Right forelimb (tissue), 1 donor: ENCODE data around the gene UPF2.
"Not testable (repeated sequence)": the region's sequence is repeated elsewhere in the genome, so short reads cannot be mapped to it uniquely, and the experiment has no call there.

Experiments used
- DNase-seq: peaks from one replicate; pipeline ENCODE4 v3.0.0-alpha.2; 2018

Gene UPF2

DNA sequence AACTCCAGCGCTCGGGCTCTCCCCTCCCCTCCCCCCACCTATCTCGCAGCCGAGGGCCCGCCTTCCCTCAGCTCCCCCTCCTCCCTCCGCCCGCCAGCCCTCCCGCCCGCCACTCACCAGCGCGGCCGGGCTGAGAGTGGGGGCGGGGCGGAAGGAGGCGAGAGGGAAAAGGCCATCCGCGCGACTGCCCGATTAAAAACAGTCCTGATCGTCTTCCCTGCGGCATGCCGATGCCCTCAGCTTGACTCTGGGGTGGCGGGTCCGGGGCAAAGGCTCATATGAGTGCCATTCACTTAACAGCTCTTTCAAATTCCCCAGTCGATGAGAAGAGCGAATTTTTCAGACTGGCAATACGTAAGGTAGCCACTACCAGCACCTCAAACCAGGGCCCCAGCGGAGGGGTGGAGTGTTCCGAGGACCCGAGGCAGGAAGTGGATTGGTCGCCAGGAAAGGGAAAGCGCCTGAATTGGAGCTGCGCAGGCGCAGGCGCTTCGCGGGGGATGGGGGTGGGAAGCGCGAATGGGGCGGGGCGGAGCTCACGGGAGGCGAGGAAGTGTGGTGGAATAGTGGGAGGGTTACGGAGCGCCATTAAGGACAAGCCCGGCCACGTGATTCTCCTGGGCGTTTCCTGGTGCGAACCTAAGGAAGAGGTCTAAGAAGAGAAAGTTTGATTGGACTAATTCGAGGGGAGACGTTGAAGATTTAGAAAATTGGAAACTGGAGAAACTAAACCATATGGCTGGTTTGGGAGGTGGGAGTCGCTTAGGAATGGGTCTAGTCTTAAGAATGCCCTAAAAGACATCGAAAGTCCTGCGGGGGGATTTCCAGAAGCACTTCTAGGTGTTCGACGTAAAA, at the start of gene UPF2:
Gene UPF2, minus strand, starts transcription at position 13 of the 855 bp plus-strand sequence. CDS start 7,386 bp downstream, outside the sequence.
- peak; percentile 99 for DNase-seq

DNA sequence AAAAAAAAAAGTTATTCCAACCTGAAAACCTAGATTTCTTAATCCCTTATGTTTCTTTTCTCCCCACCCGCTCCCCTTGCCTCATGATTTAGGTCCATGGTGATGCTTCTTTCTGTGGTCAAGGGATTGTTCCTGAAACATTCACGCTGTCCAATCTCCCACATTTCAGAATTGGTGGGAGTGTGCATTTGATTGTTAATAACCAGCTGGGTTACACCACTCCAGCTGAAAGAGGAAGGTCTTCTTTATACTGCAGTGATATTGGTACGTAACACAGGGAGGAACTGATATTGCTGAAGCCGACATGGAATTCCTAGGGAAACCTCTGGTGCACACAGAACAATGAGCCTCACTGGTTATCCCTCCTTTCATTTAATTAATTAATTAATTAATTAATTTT, 48.8 kb upstream of the UPF2 start:
- no peak for DNase-seq

DNA sequence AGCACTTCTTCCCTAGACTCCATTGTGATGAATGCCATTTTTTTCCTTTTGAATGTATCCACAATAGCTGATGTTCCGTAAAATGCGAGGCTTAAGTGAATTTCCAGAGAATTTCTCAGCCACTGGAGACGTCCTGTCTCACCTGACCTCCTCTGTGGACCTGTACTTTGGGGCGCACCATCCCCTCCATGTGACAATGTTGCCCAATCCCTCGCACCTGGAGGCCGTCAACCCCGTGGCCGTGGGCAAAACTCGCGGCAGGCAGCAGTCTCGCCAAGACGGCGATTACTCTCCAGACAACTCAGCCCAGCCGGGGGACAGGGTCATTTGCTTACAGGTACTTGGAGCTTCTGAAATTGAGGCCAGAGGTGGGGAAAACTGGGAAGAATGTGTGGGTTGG, 46.3 kb upstream of the UPF2 start:
- no peak for DNase-seq

GRCh38 chr10:12081879-12082557, 39.4 kb upstream of the UPF2 start:
- DNase-seq = no peak

DNA sequence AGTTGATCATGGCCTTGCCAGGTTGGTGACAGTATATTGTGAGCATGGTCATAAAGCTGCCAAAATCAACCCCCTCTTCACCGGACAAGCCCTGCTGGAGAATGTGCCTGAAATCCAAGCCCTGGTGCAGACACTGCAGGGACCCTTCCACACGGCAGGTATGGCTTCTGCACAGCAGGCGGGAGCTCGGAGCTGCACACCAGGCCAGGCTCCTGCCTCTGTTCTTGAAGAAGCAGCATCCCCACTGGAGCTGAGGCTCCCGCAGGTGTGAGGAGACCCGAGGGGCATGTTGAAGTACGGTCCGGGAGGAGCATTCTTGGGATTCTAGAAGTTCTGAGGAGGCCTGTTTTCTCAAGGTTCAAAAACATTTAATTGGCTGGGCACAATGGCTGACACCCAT, 38.9 kb upstream of the UPF2 start:
- no peak for DNase-seq

GRCh38 chr10:12077580-12078180, 35.1 kb upstream of the UPF2 start:
- DNase-seq = no peak

- DNase-seq = no peak
Measured at GRCh38 chr10:12073526-12073925, 30.9 kb upstream of the UPF2 start.

DNA sequence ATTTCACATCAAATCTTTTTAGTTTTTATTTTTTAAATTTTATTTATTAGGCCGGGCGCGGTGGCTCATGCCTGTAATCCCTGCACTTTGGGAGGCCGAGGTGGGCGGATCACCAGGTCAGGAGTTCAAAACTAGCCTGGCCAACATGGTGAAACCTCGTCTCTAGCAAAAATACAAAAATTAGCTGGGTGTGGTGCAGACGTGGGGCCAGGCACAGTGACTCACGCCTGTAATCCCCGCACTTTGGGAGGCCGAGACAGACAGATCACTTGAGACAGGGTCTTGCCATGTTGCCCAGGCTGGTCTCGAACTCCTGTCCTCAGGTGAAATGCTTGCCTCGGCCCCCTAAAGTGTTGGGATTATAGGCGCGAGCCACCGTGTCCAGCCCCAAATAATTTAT, 28.8 kb upstream of the UPF2 start:
- DNase-seq = not testable (repeated sequence)

- DNase-seq = peak; percentile 99
Measured at GRCh38 chr10:12068449-12069269, 26.1 kb upstream of the UPF2 start, which contains the start of gene DHTKD1. TSS of gene DHTKD1 (plus strand) at chr10:12068954. CDS start at chr10:12069034, 80 bp downstream.

- no peak for DNase-seq
Measured at GRCh38 chr10:12067336-12067735, 24.7 kb upstream of the UPF2 start.

GRCh38 chr10:12063483-12063818, 20.8 kb upstream of the UPF2 start:
- DNase-seq = no peak

GRCh38 chr10:12062754-12063482, 20.3 kb upstream of the UPF2 start:
- no peak for DNase-seq

DNA sequence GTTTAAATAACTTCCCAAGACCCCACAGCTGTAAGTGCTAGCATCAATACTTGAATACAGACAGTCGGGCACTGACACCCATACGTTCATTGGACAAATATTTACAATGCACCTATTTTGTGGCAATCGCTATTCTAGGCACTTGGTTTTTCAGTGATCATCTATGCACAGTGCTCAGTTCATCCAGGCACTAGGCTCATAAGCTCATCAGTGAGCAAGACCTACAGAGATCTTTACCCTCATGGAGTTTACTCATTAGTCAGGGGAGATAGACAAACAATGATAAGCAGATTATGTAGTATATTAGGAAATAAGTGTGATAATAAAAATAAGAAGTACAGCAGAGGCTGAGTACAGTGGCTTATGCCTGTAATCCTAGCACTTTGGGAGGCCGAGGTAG, 18.5 kb upstream of the UPF2 start:
- DNase-seq = no peak

GRCh38 chr10:12056748-12057147, 14.1 kb upstream of the UPF2 start:
- DNase-seq = no peak

DNA sequence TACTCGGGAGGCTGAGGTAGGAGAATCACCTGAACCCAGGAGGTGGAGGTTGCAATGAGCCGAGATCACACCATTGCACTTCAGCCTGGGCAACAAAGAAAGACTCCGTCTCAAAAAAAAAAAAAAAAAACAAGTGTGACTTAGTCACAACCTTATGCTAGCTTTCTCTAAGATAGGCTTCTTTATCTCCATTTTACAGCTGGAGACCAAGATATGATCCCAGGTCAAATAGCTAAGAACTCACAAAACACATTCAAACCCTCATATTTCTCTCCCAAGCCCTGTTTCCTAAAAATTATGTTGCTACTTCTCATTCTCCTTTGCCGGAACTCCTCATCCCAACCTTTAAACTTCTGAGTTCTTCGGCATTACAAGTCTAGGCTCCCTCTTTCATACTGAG, 13.1 kb upstream of the UPF2 start:
- no peak for DNase-seq

- DNase-seq = no peak
Measured at GRCh38 chr10:12051241-12051640, 8.6 kb upstream of the UPF2 start.

- DNase-seq = no peak
Measured at GRCh38 chr10:12050528-12050927, 7.9 kb upstream of the UPF2 start.

GRCh38 chr10:12048547-12048946, 5.9 kb upstream of the UPF2 start:
- DNase-seq = no peak

GRCh38 chr10:12045596-12045995, 3.0 kb upstream of the UPF2 start:
- no peak for DNase-seq

DNA sequence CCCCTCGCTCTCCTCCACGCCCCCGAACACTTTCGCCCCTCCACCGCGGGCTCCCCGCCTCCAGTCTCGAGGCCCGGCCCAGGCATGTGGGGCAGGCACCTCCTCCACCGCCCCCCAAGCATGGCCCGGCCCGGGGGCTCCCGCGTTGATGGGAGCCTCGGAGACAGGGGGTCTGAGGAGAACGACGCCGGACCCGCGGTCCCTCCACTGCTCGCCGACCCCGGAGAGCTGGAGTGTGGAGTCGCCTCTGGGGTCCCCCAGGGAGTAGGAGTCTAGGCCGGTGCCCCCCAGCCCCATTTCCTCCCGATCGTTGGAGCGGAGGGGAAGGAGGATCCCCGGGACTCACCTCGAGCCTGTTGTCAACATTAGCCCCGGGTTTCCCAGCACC, 206 bp downstream of the UPF2 start:
- DNase-seq = peak; percentile 77

DNA sequence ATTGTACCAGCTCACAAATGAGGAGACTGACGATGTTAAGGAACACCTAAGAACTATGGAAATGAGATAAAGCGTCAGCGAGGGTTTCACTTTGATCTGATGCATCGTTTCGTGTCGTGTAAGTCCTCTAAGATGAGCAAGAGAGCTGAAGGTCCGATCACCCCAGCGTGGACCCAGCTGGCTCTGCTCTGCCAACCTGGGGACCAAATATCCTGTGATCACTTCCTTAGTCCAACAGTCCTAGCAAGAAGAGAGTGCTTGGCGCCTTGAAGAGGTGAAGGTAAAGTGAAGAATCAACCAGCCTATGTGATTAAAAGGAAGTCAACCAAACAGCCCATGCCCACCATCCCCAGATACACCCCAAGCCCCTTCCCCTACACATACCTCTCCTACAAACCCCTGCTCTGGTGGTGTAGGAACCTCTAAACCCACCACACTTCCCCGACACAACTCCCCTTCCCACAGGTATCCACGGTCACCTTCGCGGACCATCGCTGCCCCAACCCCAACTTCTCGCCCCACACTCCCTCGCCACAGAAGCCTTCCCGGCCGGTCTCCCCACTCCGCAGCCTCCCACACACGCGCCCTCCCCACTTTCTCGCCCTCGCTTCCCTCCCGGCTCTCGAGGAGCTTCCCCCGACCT, 722 bp downstream of the UPF2 start:
- peak; percentile 48 for DNase-seq
